IMR-90 (cell line): ENCODE data around the gene TFEB. TPM values are rescaled to one million over a fixed set of nuclear protein-coding genes. Genes with fewer than 3 reads are reported as not detected.

Source experiments
- ATAC-seq: fragments of 200-7000 bp; cut with Tn5 transposase; 2 replicates; pipeline ENCODE4 v1.9.1; 2020; ENCODE audit warnings: low read depth, mild to moderate bottlenecking, moderate library complexity
- BruUV-seq: library from RNA; stranded (reverse); fragments of 400-500 nt; replicated peaks from 2 replicates; lab custom pipeline; 2021; lab: Mats Ljungman, UMichigan
- CTCF ChIA-PET: fragments of 300-600 bp; formaldehyde crosslinking; extraction: SDS; loops from one replicate; lab custom pipeline; 2021; ENCODE audit warnings: antibody characterized with exemption; lab: Yijun Ruan, JAX
- POLR2A ChIA-PET: fragments of 300-600 bp; sonication (Branson Sonifier 250); formaldehyde crosslinking; loops from one replicate; lab custom pipeline; 2022; ENCODE audit warnings: antibody characterized with exemption; ENCODE audit not compliant: unreplicated experiment; lab: Charles Lee
- DNase-seq: peaks from one replicate; pipeline ENCODE4 v3.0.0; 2013
- H2AFZ ChIP-seq: replicated peaks from 2 replicates; pipeline ENCODE3; 2013; ENCODE audit warnings: low read length, mild to moderate bottlenecking; ENCODE audit not compliant: poor library complexity
- H2AK5ac ChIP-seq: 2 replicates; pipeline ENCODE4 v1.6.1; 2013; ENCODE audit warnings: low read depth, low read length, inconsistent platforms
- H2AK9ac ChIP-seq: replicated peaks from 2 replicates; pipeline ENCODE3; 2013; ENCODE audit warnings: mild to moderate bottlenecking, low read depth, low read length, moderate library complexity; ENCODE audit not compliant: poor library complexity
- H2BK120ac ChIP-seq: 2 replicates; pipeline ENCODE4 v1.6.1; 2013; ENCODE audit warnings: low read depth, low read length, inconsistent platforms
- H2BK15ac ChIP-seq: 3 replicates; pipeline ENCODE4 v1.6.1; 2013; ENCODE audit warnings: low read depth, low read length, inconsistent platforms
- H2BK20ac ChIP-seq: 2 replicates; pipeline ENCODE4 v1.6.1; 2013; ENCODE audit warnings: low read depth, mild to moderate bottlenecking, inconsistent platforms, low read length, moderate library complexity
- H2BK5ac ChIP-seq: 2 replicates; pipeline ENCODE4 v1.6.1; 2013; ENCODE audit warnings: mild to moderate bottlenecking, low read depth, low read length, inconsistent platforms; ENCODE audit not compliant: poor library complexity, severe bottlenecking
- H3K14ac ChIP-seq: replicated peaks from 2 replicates; pipeline ENCODE4 v1.6.1; 2013; ENCODE audit warnings: low read depth, low read length, inconsistent platforms
- H3K18ac ChIP-seq: 2 replicates; pipeline ENCODE4 v1.6.1; 2013; ENCODE audit warnings: low read depth, low read length, control low read depth
- H3K23ac ChIP-seq: 2 replicates; pipeline ENCODE4 v1.6.1; 2013; ENCODE audit warnings: low read depth, low read length, inconsistent platforms
- H3K27ac ChIP-seq: 2 replicates; pipeline ENCODE4 v1.5.1; 2013; ENCODE audit warnings: mild to moderate bottlenecking, control low read depth, low read length; ENCODE audit not compliant: insufficient read depth
- H3K27me3 ChIP-seq: 2 replicates; pipeline ENCODE4 v1.6.1; 2013; ENCODE audit warnings: low read length; ENCODE audit not compliant: control insufficient read depth, insufficient read depth
- H3K36me3 ChIP-seq: 2 replicates; pipeline ENCODE4 v1.6.1; 2013; ENCODE audit warnings: low read length, mixed read lengths; ENCODE audit not compliant: control insufficient read depth, insufficient read depth
- H3K4ac ChIP-seq: 2 replicates; pipeline ENCODE4 v1.6.1; 2013; ENCODE audit warnings: low read depth, low read length, inconsistent platforms
- H3K4me1 ChIP-seq: 2 replicates; pipeline ENCODE4 v1.6.1; 2013; ENCODE audit warnings: low read length, mixed read lengths; ENCODE audit not compliant: control insufficient read depth, insufficient read depth
- H3K4me2 ChIP-seq: 2 replicates; pipeline ENCODE4 v1.6.1; 2013; ENCODE audit warnings: low read depth, mild to moderate bottlenecking, control low read depth, low read length, moderate library complexity
- H3K4me3 ChIP-seq: 2 replicates; pipeline ENCODE4 v1.5.1; 2013; ENCODE audit warnings: low read depth, mild to moderate bottlenecking, control low read depth, low read length, moderate library complexity; ENCODE audit not compliant: insufficient read depth
- H3K56ac ChIP-seq: 2 replicates; pipeline ENCODE4 v1.6.1; 2013; ENCODE audit warnings: low read length, inconsistent platforms; ENCODE audit not compliant: insufficient read depth; ENCODE audit errors: extremely low read depth
- H3K79me1 ChIP-seq, 2 experiments: 2 replicates each; pipeline ENCODE4 v1.6.1; 2013; ENCODE audit warnings: low read length in 2 of 2, inconsistent platforms in 1 of 2, low read depth in 1 of 2
- H3K9ac ChIP-seq: 2 replicates; pipeline ENCODE4 v1.6.1; 2013; ENCODE audit warnings: low read depth, low read length, control low read depth
- H3K9me1 ChIP-seq: 2 replicates; pipeline ENCODE4 v1.6.1; 2013; ENCODE audit warnings: low read length, inconsistent platforms; ENCODE audit not compliant: insufficient read depth
- H3K9me3 ChIP-seq: 2 replicates; pipeline ENCODE4 v1.6.1; 2013; ENCODE audit warnings: low read length; ENCODE audit not compliant: control insufficient read depth, insufficient read depth
- H4K20me1 ChIP-seq: 2 replicates; pipeline ENCODE4 v1.6.1; 2013; ENCODE audit warnings: low read length, inconsistent platforms; ENCODE audit not compliant: insufficient read depth
- H4K5ac ChIP-seq: 2 replicates; pipeline ENCODE4 v1.6.1; 2013; ENCODE audit warnings: mild to moderate bottlenecking, low read depth, low read length, control low read depth
- H4K8ac ChIP-seq, 2 experiments: 2 replicates each; pipeline ENCODE4 v1.6.1; 2013; ENCODE audit warnings: low read depth in 2 of 2, low read length in 2 of 2, control low read depth in 1 of 2, inconsistent platforms in 1 of 2
- H4K91ac ChIP-seq: 2 replicates; pipeline ENCODE4 v1.6.1; 2013; ENCODE audit warnings: low read depth, low read length, inconsistent platforms; ENCODE audit not compliant: insufficient read depth
- CEBPB ChIP-seq: IDR thresholded peaks from 2 replicates; pipeline ENCODE4 v1.6.1; 2012; ENCODE audit warnings: low read depth, low read length, improper control_type of control experiment
- CHD1 ChIP-seq: IDR thresholded peaks from 2 replicates; pipeline ENCODE4 v1.6.1; 2012; ENCODE audit warnings: low read depth, low read length, improper control_type of control experiment
- FOS ChIP-seq: fragments of 150-350 bp; IDR thresholded peaks from 2 replicates; pipeline ENCODE4 v1.6.1; 2016; ENCODE audit warnings: low read depth, low read length
- MAZ ChIP-seq: IDR thresholded peaks from 2 replicates; pipeline ENCODE4 v1.6.1; 2012; ENCODE audit warnings: low read depth, mild to moderate bottlenecking, low read length, improper control_type of control experiment, moderate library complexity, borderline replicate concordance
- MXI1 ChIP-seq: IDR thresholded peaks from 2 replicates; pipeline ENCODE4 v1.6.1; 2012; ENCODE audit warnings: low read depth, mild to moderate bottlenecking, low read length, moderate library complexity, borderline replicate concordance
- NFE2L2 ChIP-seq: fragments of 150-350 bp; IDR thresholded peaks from 2 replicates; pipeline ENCODE4 v1.6.1; 2016; ENCODE audit warnings: low read depth, mild to moderate bottlenecking, low read length
- RAD21 ChIP-seq: IDR thresholded peaks from 2 replicates; pipeline ENCODE4 v1.6.1; 2012; ENCODE audit warnings: low read length, improper control_type of control experiment
- SMC3 ChIP-seq: fragments of 150-350 bp; IDR thresholded peaks from 2 replicates; pipeline ENCODE4 v1.6.1; 2016; ENCODE audit warnings: low read depth, mild to moderate bottlenecking, antibody characterized with exemption, low read length, moderate library complexity
- WGBS, 2 experiments: methylation state at CpG; one replicate each; pipeline versions ENCODE4 v1.1.5 to v1.1.7; 2013; ENCODE audit warnings: missing lambda C conversion rate in 2 of 2; ENCODE audit not compliant: insufficient read length in 1 of 2; ENCODE audit errors: extremely low coverage in 2 of 2; 5-methylcytosine and 5-hydroxymethylcytosine counted together
- dilution Hi-C: fragments of 300-500 bp; cut with HindIII; formaldehyde crosslinking; loops from one replicate; pipeline ENCODE4 v1.14.3; 2018; ENCODE audit warnings: low sequenced_read_pairs; ENCODE audit not compliant: unreplicated experiment
- in situ Hi-C: fragments of 300-500 bp; cut with MboI; formaldehyde crosslinking; loops from 3 replicates; pipeline ENCODE4 v1.14.3; 2019; ENCODE audit warnings: low sequenced_read_pairs, inconsistent platforms, mixed read lengths
- intact Hi-C: fragments of 100-400 bp; cut with micrococcal nuclease; formaldehyde crosslinking; loops from 2 replicates; pipeline ENCODE4 v1.10.0; 2022
- polyA plus RNA-seq, 3 experiments: library from polyadenylated mRNA; depleted of rRNA; stranded (reverse); fragments of >200 nt; gene quantifications; 2 replicates each; pipeline ENCODE4 v1.2.3, GENCODE V29; 2012; ENCODE audit warnings: low replicate concordance in 1 of 3
- total RNA-seq: library from RNA; depleted of rRNA; stranded (reverse); fragments of >200 nt; gene quantifications from 2 replicates; pipeline ENCODE4 v1.2.3, GENCODE V29; 2012
- TF ChIP-seq, protein P1 (sequence below): conservative IDR thresholded peaks from 2 replicates; pipeline ENCODE4 v1.5.1; 2012; ENCODE audit warnings: mild to moderate bottlenecking, low read depth, low read length, improper control_type of control experiment
- TF ChIP-seq, protein P2 (sequence below): fragments of 150-350 bp; IDR thresholded peaks from 2 replicates; pipeline ENCODE4 v1.6.1; 2016; ENCODE audit warnings: low read depth, mild to moderate bottlenecking, low read length, moderate library complexity, borderline replicate concordance

TFEB gene
- total and polyA plus RNA-seq, 2 of the 4 experiments (the other 2 are of a cell fraction): 4.5 to 4.9 TPM

DNA sequence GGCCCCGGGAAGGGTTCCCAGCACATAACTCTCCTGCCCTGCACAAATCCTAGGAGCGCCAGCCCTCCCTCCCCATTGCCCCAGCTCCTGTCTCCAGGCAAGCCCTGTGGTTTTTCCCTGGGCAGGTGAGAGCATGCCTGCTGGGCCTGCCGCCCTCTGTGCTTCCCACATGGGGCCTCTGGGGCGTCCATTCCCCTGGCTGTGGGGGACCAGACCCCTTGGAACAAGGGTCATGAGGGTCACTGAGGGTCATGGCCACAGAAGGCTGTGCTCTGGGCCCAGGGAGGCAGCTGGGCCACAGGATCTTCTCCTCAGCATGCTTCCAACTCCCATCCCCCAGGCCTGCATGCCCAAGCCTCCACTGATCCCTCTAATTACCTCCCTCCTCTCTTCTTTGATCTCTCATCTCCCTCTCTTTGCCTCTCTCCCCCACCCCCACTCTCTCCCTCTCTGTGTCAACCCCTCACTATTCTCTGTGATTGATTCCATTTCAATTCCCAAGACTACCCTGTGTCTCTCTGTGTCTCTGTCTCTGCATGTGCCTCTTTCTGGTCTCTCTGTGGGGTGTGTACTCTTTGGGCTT lies 91.0 kb downstream of the TFEB start:
- Histone ChIP-seq H3K36me3 (no peaks in the 10 kb centered on the region), H4K20me1 (no peaks in the 10 kb centered on the region; the same call in 1 of the 2 replicates), H3K9me3 (no peaks in the 10 kb centered on the region; the same call in 1 of the 2 replicates), H2BK120ac (no peak overlapping the region), H4K91ac (no peak overlapping the region), H2AK9ac (peak overlapping the region; percentile 9), H3K14ac (no peak overlapping the region), H3K4me1 (no peaks in the 10 kb centered on the region), H3K4ac (no peak overlapping the region), H2BK15ac (no peak overlapping the region), H4K5ac (no peak overlapping the region), H3K27me3 (peaks cover 82% of the 10 kb centered on the region), H3K4me2 (no peak overlapping the region), H2BK20ac (no peak overlapping the region), H2AK5ac (no peak overlapping the region), H3K79me1 (no peaks in the 10 kb centered on the region), H2BK5ac (no peak overlapping the region), H3K4me3 (no peak overlapping the region), H3K56ac (no peak overlapping the region), H3K27ac (no peak overlapping the region), H4K8ac (no peak overlapping the region), H2AFZ (no peak overlapping the region), H3K18ac (no peak overlapping the region), H3K23ac (no peak overlapping the region), H3K9ac (no peak overlapping the region), H3K9me1 (no peaks in the 10 kb centered on the region)
- intact Hi-C loops (no loop called here), dilution Hi-C loops (no loop called here), in situ Hi-C loops (no loop called here)
- CTCF ChIA-PET: no interaction called here
- DNase-seq (no peak), ATAC-seq (no peak)
- no TSS peak for BruUV-seq
- TF ChIP-seq, protein P1, sequence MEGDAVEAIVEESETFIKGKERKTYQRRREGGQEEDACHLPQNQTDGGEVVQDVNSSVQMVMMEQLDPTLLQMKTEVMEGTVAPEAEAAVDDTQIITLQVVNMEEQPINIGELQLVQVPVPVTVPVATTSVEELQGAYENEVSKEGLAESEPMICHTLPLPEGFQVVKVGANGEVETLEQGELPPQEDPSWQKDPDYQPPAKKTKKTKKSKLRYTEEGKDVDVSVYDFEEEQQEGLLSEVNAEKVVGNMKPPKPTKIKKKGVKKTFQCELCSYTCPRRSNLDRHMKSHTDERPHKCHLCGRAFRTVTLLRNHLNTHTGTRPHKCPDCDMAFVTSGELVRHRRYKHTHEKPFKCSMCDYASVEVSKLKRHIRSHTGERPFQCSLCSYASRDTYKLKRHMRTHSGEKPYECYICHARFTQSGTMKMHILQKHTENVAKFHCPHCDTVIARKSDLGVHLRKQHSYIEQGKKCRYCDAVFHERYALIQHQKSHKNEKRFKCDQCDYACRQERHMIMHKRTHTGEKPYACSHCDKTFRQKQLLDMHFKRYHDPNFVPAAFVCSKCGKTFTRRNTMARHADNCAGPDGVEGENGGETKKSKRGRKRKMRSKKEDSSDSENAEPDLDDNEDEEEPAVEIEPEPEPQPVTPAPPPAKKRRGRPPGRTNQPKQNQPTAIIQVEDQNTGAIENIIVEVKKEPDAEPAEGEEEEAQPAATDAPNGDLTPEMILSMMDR: no peak
- TF ChIP-seq FOS: no peak
- no peak for TF ChIP-seq MXI1
- no peak for TF ChIP-seq RAD21
- TF ChIP-seq NFE2L2: no peak
- no peak for TF ChIP-seq SMC3
- no peak for TF ChIP-seq CHD1
- TF ChIP-seq, protein P2, sequence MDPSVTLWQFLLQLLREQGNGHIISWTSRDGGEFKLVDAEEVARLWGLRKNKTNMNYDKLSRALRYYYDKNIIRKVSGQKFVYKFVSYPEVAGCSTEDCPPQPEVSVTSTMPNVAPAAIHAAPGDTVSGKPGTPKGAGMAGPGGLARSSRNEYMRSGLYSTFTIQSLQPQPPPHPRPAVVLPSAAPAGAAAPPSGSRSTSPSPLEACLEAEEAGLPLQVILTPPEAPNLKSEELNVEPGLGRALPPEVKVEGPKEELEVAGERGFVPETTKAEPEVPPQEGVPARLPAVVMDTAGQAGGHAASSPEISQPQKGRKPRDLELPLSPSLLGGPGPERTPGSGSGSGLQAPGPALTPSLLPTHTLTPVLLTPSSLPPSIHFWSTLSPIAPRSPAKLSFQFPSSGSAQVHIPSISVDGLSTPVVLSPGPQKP: no peak
- TF ChIP-seq MAZ: no peak
- no peak for TF ChIP-seq CEBPB
- WGBS, 2 experiments: 17% methylated on average over 2 of the region's 4 CpGs; no CpG with 5 or more reads in 1 of the 2 experiments
- POLR2A ChIA-PET: no interaction called here
